Breast epithelium (tissue), 4 donors: ENCODE measurements around the gene ERC1. TPM values are rescaled to one million over a fixed set of nuclear protein-coding genes. Genes with fewer than 3 reads are reported as not detected.

Experiments used
- DNase-seq, 2 donors: peaks; one replicate each; pipeline ENCODE4 v3.0.0-alpha.2; 2019; ENCODE audit warnings: low spot score in 2 of 2
- H3K27ac ChIP-seq, 2 donors: fragments of 200-600 bp; sonication (generic) in 1 of 2; one replicate each; pipeline ENCODE4 v1.5.1; 2016 to 2019; ENCODE audit warnings: mild to moderate bottlenecking in 1 of 2
- H3K27me3 ChIP-seq, 2 donors: fragments of 200-600 bp; sonication (generic) in 1 of 2; one replicate each; pipeline versions ENCODE4 v1.5.1 to v1.6.0; 2017 to 2019; ENCODE audit warnings: control low read depth in 1 of 2, mild to moderate bottlenecking in 1 of 2
- H3K36me3 ChIP-seq: fragments of 200-600 bp; one replicate; pipeline ENCODE4 v1.5.1; 2019
- H3K4me1 ChIP-seq, 2 donors: fragments of 200-600 bp; sonication (generic); one replicate each; pipeline ENCODE4 v1.5.1; 2016 to 2019; ENCODE audit warnings: control low read depth in 1 of 2
- H3K4me3 ChIP-seq, 3 donors: fragments of 200-600 bp; sonication (generic); 1 replicate in 2 of 3; 2 replicates in 1 of 3; pipeline ENCODE4 v1.5.1; 2016 to 2019; ENCODE audit warnings: mild to moderate bottlenecking in 3 of 3, moderate library complexity in 2 of 3
- H3K9me3 ChIP-seq, 2 donors: fragments of 200-600 bp; sonication (generic) in 1 of 2; one replicate each; pipeline ENCODE4 v1.5.1; 2016 to 2019; ENCODE audit warnings: control low read depth in 1 of 2
- POLR2A ChIP-seq: fragments of 450-650 bp; IDR thresholded peaks from one replicate; pipeline ENCODE4 v1.6.1; 2016; ENCODE audit warnings: antibody characterized with exemption, mild to moderate bottlenecking, moderate library complexity
- POLR2AphosphoS5 ChIP-seq, 3 donors: sonication (generic); formaldehyde crosslinking; IDR thresholded peaks; one replicate each; pipeline ENCODE4 v1.6.1; 2017; ENCODE audit warnings: antibody characterized with exemption in 3 of 3
- intact Hi-C: fragments of 100-400 bp; cut with DNase I; formaldehyde crosslinking; loops from one replicate; pipeline ENCODE4 v1.15.1; 2023; ENCODE audit warnings: low total_unique reads
- total RNA-seq, 3 donors: library from RNA; depleted of rRNA; stranded (reverse); fragments of >200 nt; gene quantifications; one replicate each; pipeline ENCODE4 v1.1.0, GENCODE V29; 2016
- TF ChIP-seq, protein P1 (sequence below), 3 donors: fragments of 450-650 bp; IDR thresholded peaks; one replicate each; pipeline ENCODE4 v1.5.1; 2016 to 2017; ENCODE audit warnings: antibody characterized with exemption in 3 of 3, mild to moderate bottlenecking in 3 of 3, moderate library complexity in 3 of 3

The ERC1 gene
- total RNA-seq, 3 donors from 2014 or later, result 47.4 to 63.4 (median 52.8) TPM

DNA sequence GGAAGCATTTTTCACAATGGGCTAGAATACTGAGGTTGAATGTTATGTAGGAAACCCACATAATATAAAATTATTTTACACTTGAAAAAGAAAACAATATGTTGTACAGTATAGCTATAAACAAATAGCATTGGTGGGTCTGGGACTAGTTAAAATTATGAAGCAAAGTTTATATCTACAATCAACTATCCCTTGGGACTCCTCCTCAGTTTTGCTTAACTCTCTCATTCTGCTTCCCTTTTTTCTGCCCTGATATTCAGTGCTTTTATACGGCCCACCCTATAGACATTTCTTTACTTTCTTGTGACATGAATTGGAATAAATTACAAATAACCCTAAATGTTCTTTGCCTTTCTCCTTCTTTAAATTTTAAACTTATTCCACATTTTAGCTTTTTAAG is 302.9 kb downstream of the ERC1 start:
- Histone ChIP-seq H3K36me3 (no peaks in the 10 kb centered on the region), H3K27ac (no peak overlapping the region), H3K4me3 (no peak overlapping the region), H3K27me3 (no peaks in the 10 kb centered on the region), H3K4me1 (no peaks in the 10 kb centered on the region), H3K9me3 (no peaks in the 10 kb centered on the region)
- intact Hi-C loops, result no loop called here
- TF ChIP-seq POLR2A (no peak), POLR2AphosphoS5 (IDR thresholded peaks at IDR 0.05) (no peak)
- TF ChIP-seq, protein P1, sequence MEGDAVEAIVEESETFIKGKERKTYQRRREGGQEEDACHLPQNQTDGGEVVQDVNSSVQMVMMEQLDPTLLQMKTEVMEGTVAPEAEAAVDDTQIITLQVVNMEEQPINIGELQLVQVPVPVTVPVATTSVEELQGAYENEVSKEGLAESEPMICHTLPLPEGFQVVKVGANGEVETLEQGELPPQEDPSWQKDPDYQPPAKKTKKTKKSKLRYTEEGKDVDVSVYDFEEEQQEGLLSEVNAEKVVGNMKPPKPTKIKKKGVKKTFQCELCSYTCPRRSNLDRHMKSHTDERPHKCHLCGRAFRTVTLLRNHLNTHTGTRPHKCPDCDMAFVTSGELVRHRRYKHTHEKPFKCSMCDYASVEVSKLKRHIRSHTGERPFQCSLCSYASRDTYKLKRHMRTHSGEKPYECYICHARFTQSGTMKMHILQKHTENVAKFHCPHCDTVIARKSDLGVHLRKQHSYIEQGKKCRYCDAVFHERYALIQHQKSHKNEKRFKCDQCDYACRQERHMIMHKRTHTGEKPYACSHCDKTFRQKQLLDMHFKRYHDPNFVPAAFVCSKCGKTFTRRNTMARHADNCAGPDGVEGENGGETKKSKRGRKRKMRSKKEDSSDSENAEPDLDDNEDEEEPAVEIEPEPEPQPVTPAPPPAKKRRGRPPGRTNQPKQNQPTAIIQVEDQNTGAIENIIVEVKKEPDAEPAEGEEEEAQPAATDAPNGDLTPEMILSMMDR (IDR thresholded peaks at IDR 0.05), result no peak
- DNase-seq, result no peak

DNA sequence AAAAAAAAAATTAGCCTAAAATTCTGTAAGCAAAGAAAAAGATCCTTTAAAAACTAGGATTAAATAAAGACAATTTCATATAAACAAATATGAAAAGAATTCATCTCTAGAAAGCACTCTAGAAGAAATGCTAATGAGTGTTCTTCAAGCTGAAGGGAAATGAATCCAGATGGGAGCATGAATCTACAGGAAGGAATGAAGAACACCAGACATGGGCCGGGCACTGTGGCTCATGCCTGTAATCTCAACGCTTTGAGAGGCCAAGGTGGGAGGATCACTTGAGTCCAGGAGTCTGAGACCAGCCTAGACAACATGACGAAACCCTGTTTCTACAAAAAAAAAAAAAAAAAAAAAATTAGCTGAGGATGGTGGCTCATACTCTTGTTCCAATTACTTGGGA is 306.2 kb downstream of the ERC1 start:
- Histone ChIP-seq H3K4me1 (no peaks in the 10 kb centered on the region), H3K4me3 (no peak overlapping the region), H3K27me3 (no peaks in the 10 kb centered on the region), H3K27ac (no peak overlapping the region), H3K9me3 (no peaks in the 10 kb centered on the region), H3K36me3 (no peaks in the 10 kb centered on the region)
- DNase-seq, result no peak
- intact Hi-C loops, result no loop called here
- TF ChIP-seq POLR2AphosphoS5 (IDR thresholded peaks at IDR 0.05), result no peak
- TF ChIP-seq POLR2A, result no peak
- TF ChIP-seq, protein P1 (IDR thresholded peaks at IDR 0.05), result no peak

DNA sequence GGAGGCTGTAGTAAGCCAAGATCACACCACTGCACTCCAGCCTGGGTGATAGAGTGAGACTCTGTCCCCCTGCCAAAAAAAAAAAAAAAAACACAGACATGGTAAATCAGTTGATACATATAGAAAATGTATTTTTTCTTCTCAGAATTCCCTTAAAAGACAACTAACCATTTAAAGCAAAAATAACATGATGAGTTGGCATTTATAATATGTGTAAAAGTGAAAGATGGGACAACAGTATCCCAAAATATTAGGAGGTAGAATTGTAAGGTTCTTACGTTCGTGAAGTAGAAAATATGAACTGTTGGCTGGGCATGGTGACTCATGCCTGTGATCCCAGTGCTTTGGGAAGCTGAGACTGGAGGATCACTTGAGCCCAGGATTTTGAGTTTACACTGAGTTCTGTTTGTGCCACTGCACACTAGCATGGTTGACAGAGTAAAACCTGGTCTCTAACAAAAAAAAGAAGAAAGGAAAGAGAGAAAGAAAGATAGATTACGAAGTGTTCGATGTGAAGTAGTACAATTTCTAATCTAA is 306.7 kb downstream of the ERC1 start:
- Histone ChIP-seq H3K36me3 (no peaks in the 10 kb centered on the region), H3K9me3 (no peaks in the 10 kb centered on the region), H3K4me1 (no peaks in the 10 kb centered on the region), H3K4me3 (no peak overlapping the region), H3K27ac (no peak overlapping the region), H3K27me3 (no peaks in the 10 kb centered on the region)
- TF ChIP-seq POLR2AphosphoS5 (IDR thresholded peaks at IDR 0.05), result no peak
- TF ChIP-seq POLR2A, result no peak
- TF ChIP-seq, protein P1 (IDR thresholded peaks at IDR 0.05), result no peak
- intact Hi-C loops, result no loop called here
- no peak for DNase-seq

DNA sequence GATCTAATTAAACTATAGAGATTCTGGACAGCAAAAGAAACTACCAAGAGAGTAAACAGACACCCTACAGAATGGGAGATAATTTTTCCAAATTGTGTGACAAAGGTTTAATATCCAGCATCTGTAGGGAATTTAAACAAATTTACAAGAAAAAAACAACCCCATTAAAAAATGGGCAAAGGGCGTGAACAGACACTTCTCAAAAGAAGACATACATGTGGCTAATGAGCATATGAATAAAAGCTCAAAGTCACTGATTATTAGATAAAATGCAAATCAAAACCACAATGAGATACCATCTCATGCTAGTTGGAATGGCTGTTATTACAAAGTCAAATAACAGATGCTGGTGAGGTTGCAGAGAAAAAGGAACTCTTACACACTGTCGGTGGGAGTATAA is 309.4 kb downstream of the ERC1 start:
- DNase-seq, result no peak
- TF ChIP-seq POLR2A, result no peak
- no peak for TF ChIP-seq POLR2AphosphoS5 (IDR thresholded peaks at IDR 0.05)
- TF ChIP-seq, protein P1 (IDR thresholded peaks at IDR 0.05), result no peak
- Histone ChIP-seq H3K27ac (no peak overlapping the region), H3K36me3 (no peaks in the 10 kb centered on the region), H3K4me1 (no peaks in the 10 kb centered on the region), H3K9me3 (no peaks in the 10 kb centered on the region), H3K4me3 (no peak overlapping the region), H3K27me3 (no peaks in the 10 kb centered on the region)
- intact Hi-C loops, result loop anchor here (5.0 kb wide), 1 partner anchor 492 kb away; no protein-coding TSS in a partner anchor

DNA sequence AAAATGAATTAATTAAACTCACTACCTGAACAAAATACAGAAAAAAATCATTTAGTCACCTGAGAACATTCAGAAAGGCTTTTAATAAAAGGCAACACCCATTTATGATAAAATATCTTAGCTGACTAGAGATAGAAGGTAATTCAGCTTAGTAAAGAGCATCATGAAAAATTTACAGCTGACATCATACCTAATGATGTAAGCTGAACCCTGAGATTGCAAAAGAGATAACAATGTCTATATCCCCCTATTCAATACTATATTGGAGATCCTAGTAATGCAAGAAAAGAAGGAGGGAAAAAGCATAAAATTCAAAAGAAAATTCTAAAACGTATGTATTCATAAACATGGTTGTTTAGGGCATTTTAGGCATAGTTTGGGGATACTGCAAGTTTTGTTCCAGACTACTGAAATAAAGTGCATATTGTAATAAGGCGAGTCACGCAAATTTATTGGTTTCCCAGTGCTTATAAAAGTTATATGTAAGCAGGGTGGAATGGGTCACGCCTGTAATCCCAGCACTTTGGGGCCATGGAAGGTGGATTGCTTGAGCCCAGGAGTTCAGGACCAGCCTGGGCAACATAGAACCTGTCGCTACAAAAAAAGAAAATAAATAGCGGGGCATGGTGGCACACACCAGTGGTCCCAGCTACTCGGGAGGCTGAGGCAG is 311.3 kb downstream of the ERC1 start:
- Histone ChIP-seq H3K27me3 (no peaks in the 10 kb centered on the region), H3K27ac (no peak overlapping the region), H3K36me3 (no peaks in the 10 kb centered on the region), H3K4me1 (no peaks in the 10 kb centered on the region), H3K4me3 (no peak overlapping the region), H3K9me3 (no peaks in the 10 kb centered on the region)
- TF ChIP-seq POLR2A (no peak), POLR2AphosphoS5 (IDR thresholded peaks at IDR 0.05) (no peak)
- TF ChIP-seq, protein P1 (IDR thresholded peaks at IDR 0.05), result no peak
- intact Hi-C loops, result loop anchor here (5.0 kb wide), 1 partner anchor 490 kb away; no protein-coding TSS in a partner anchor
- DNase-seq, result no peak
